ENCODE measurements around the gene BDP1.

DNA sequence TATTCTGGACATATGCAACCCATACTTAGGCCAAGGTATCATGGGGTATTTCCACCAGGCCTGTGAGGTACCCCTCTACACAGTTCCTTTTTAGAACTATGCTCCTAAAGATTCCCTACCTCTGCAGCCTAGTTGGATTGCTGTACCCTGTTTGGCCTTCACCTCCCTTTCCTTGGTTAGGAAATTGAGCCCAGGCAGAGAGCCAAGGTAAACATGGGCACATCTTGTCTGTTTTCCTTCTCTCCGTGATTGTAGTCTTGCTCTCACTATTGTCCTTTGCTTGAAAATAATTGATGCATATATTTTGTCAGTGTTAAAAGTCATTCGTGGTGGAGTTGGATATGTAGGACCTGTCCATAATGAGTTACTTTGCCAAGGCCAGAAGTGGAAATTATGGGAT lies 26.7 kb downstream of the BDP1 start:
- TF ChIP-seq CTCF (IDR thresholded peaks at IDR 0.05; ENCODE audit: poor library complexity, severe bottlenecking) = no peak
- no peak for TF ChIP-seq POLR2AphosphoS5 (IDR thresholded peaks at IDR 0.05)
- no peak for TF ChIP-seq SMC3 (conservative IDR thresholded peaks at IDR 0.05; ENCODE audit: poor library complexity)
- no peak for TF ChIP-seq EP300 (conservative IDR thresholded peaks at IDR 0.05; ENCODE audit: poor library complexity, severe bottlenecking)
- TF ChIP-seq EZH2 (IDR thresholded peaks at IDR 0.05; ENCODE audit: borderline replicate concordance, insufficient read depth, low read length, poor library complexity, severe bottlenecking) = no peak
